HCT116 (cell line): ENCODE results near the gene UFSP2. TPM values are rescaled to one million over a fixed set of nuclear protein-coding genes. Genes with fewer than 3 reads are reported as not detected.

Experiments used
- ATAC-seq: fragments of 200-7000 bp; cut with Tn5 transposase; 2 replicates; pipeline ENCODE4 v1.9.1; 2020; ENCODE audit warnings: mild to moderate bottlenecking, moderate library complexity
- BruUV-seq: library from RNA; stranded (reverse); fragments of 400-500 nt; replicated peaks from 2 replicates; lab custom pipeline; 2021; lab: Mats Ljungman, UMichigan
- CTCF ChIA-PET: fragments of 300-600 bp; sonication (Branson Sonifier 250); formaldehyde crosslinking; loops from one replicate; lab custom pipeline; 2021; ENCODE audit warnings: antibody characterized with exemption; lab: Charles Lee
- POLR2A ChIA-PET: fragments of 300-600, 350-600 bp; sonication (Branson Sonifier 250); formaldehyde crosslinking; loops from one replicate; lab custom pipeline; 2021; ENCODE audit warnings: antibody characterized with exemption; lab: Charles Lee
- RAD21 ChIA-PET, 2 experiments: fragments of 300-600 bp; sonication (Branson Sonifier 250); formaldehyde crosslinking; loops; one replicate each; lab custom pipeline; 2023; ENCODE audit warnings: low total read pairs in 2 of 2; ENCODE audit not compliant: uncharacterized antibody in 2 of 2, unreplicated experiment in 2 of 2, low non-redundant PET in 1 of 2; lab: Charles Lee
- DNase-seq: peaks from one replicate; pipeline ENCODE4 v3.0.0-alpha.2; 2010; ENCODE audit warnings: low read depth, low spot score
- H2AFZ ChIP-seq: fragments of 200-600 bp; shearing (Covaris generic), sonication (generic); 2 replicates; pipeline ENCODE4 v1.6.1; 2017; ENCODE audit warnings: low read depth, mixed run types, mixed read lengths, antibody characterized with exemption, low read length; ENCODE audit not compliant: poor library complexity, severe bottlenecking
- H3K27ac ChIP-seq: 2 replicates; pipeline ENCODE4 v1.5.1; 2012; ENCODE audit warnings: low read depth, low read length
- H3K27me3 ChIP-seq: fragments of 200-600 bp; sonication (generic); 2 replicates; pipeline ENCODE4 v1.6.1; 2016; ENCODE audit warnings: mixed run types, low read length, mixed read lengths; ENCODE audit not compliant: insufficient read depth
- H3K36me3 ChIP-seq, 2 experiments: fragments of 200-500 bp in 1 of 2; fragments of 200-600 bp in 1 of 2; sonication (Bioruptor generic) in 1 of 2; sonication (generic) in 1 of 2; 2 replicates each; pipeline versions ENCODE4 v1.5.1 to v1.6.1; 2014 to 2016; ENCODE audit warnings: low read length in 2 of 2, inconsistent platforms in 1 of 2, mixed read lengths in 1 of 2, mixed run types in 1 of 2; ENCODE audit not compliant: insufficient read depth in 2 of 2, control insufficient read depth in 1 of 2
- H3K4me1 ChIP-seq, 2 experiments: fragments of 200-600 bp in 1 of 2; sonication (generic) in 1 of 2; 2 replicates each; pipeline versions ENCODE4 v1.5.1 to v1.6.1; 2012 to 2017; ENCODE audit warnings: low read length in 2 of 2, inconsistent platforms in 1 of 2, mild to moderate bottlenecking in 1 of 2, mixed read lengths in 1 of 2, mixed run types in 1 of 2, moderate library complexity in 1 of 2; ENCODE audit not compliant: insufficient read depth in 2 of 2, control insufficient read depth in 1 of 2
- H3K4me2 ChIP-seq: fragments of 200-600 bp; sonication (generic); 2 replicates; pipeline ENCODE4 v1.6.1; 2017; ENCODE audit warnings: mixed run types, low read length, mixed read lengths
- H3K4me3 ChIP-seq, 2 experiments: fragments of 200-600 bp in 1 of 2; sonication (generic) in 1 of 2; replicated peaks in 1 of 2; 2 replicates each; pipeline ENCODE4 v1.5.1; 2011 to 2016; ENCODE audit warnings: low read length in 2 of 2, control low read depth in 1 of 2, low read depth in 1 of 2, mild to moderate bottlenecking in 1 of 2, mixed read lengths in 1 of 2, mixed run types in 1 of 2
- H3K79me2 ChIP-seq: fragments of 200-600 bp; sonication (generic); 2 replicates; pipeline ENCODE4 v1.6.1; 2017; ENCODE audit warnings: mild to moderate bottlenecking, mixed run types, low read length, moderate library complexity, mixed read lengths; ENCODE audit not compliant: insufficient read depth
- H3K9ac ChIP-seq: fragments of 200-600 bp; sonication (generic); 2 replicates; pipeline ENCODE4 v1.6.1; 2016; ENCODE audit warnings: low read length, mixed read lengths
- H3K9me2 ChIP-seq: fragments of 200-600 bp; sonication (generic), shearing (Covaris generic); 2 replicates; pipeline ENCODE4 v1.6.1; 2017; ENCODE audit warnings: mixed run types, mild to moderate bottlenecking, moderate library complexity; ENCODE audit not compliant: insufficient read depth
- H3K9me3 ChIP-seq, 2 experiments: fragments of 200-500 bp in 1 of 2; fragments of 200-600 bp in 1 of 2; sonication (Bioruptor generic) in 1 of 2; sonication (generic) in 1 of 2; 2 replicates each; pipeline ENCODE4 v1.6.1; 2014 to 2017; ENCODE audit warnings: low read length in 2 of 2, mixed read lengths in 2 of 2, inconsistent platforms in 1 of 2, low read depth in 1 of 2, mild to moderate bottlenecking in 1 of 2, mixed run types in 1 of 2, moderate library complexity in 1 of 2; ENCODE audit not compliant: control insufficient read depth in 1 of 2, insufficient read depth in 1 of 2
- H4K20me1 ChIP-seq: fragments of 200-600 bp; sonication (generic), shearing (Covaris generic); 2 replicates; pipeline ENCODE4 v1.6.1; 2017; ENCODE audit warnings: mixed run types, mild to moderate bottlenecking, moderate library complexity; ENCODE audit not compliant: insufficient read depth
- CBX3 ChIP-seq: IDR thresholded peaks from 2 replicates; pipeline ENCODE4 v1.6.1; 2012; ENCODE audit warnings: low read depth
- CEBPB ChIP-seq: IDR thresholded peaks from 2 replicates; pipeline ENCODE4 v1.6.1; 2012; ENCODE audit warnings: low read depth
- EGR1 ChIP-seq: IDR thresholded peaks from 2 replicates; pipeline ENCODE4 v1.6.1; 2012; ENCODE audit warnings: low read depth
- FOSL1 ChIP-seq: IDR thresholded peaks from 2 replicates; pipeline ENCODE4 v1.6.1; 2012; ENCODE audit warnings: low read depth
- POLR2AphosphoS5 ChIP-seq: IDR thresholded peaks from 2 replicates; pipeline ENCODE4 v1.6.1; 2011; ENCODE audit warnings: mild to moderate bottlenecking, low read depth, low read length, moderate library complexity
- SIN3A ChIP-seq: IDR thresholded peaks from 2 replicates; pipeline ENCODE4 v1.6.1; 2012; ENCODE audit warnings: low read depth
- SRF ChIP-seq: IDR thresholded peaks from 2 replicates; pipeline ENCODE4 v1.6.1; 2012; ENCODE audit warnings: low read depth
- intact Hi-C: fragments of 100-400 bp; cut with micrococcal nuclease; formaldehyde crosslinking; loops from 2 replicates; pipeline ENCODE4 v1.10.0; 2022
- total RNA-seq: library from RNA; stranded (reverse); gene quantifications from one replicate; pipeline ENCODE4 v1.2.1, GENCODE V29; 2021; ENCODE audit not compliant: unreplicated experiment
- TF ChIP-seq, protein P1 (sequence below): IDR thresholded peaks from 2 replicates; pipeline ENCODE4 v1.6.1; 2012
- TF ChIP-seq, protein P2 (sequence below): IDR thresholded peaks from 2 replicates; pipeline ENCODE4 v1.6.1; 2012

The UFSP2 gene
- total RNA-seq, 1 experiment from 2014 or later: 29.4 TPM

DNA sequence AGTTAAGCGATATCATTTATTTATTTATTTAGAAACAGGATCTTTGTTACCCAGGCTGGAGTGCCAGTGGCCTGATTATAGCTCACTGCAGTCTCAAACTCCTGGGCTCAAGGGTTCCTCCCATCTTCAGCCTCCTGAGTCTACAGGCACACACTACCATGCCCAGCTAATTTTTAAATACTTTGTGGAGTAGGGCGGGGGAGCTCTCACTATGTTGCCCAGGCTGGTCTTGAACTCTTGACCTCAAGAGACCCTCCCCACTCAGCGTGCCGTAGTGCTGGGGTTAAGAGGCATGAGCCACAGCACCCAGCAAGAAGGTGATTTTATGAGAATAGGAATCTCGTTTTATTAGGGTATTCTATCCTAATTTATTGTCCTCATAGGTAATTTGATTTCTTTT is 3.9 kb upstream of the UFSP2 start:
- TF ChIP-seq SIN3A (no peak), SRF (no peak), FOSL1 (no peak), CEBPB (no peak), EGR1 (no peak), CBX3 (no peak), POLR2AphosphoS5 (no peak)
- TF ChIP-seq, protein P1, sequence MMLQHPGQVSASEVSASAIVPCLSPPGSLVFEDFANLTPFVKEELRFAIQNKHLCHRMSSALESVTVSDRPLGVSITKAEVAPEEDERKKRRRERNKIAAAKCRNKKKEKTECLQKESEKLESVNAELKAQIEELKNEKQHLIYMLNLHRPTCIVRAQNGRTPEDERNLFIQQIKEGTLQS: no peak
- Histone ChIP-seq H4K20me1 (no peaks in the 10 kb centered on the region), H3K27ac (no peak overlapping the region), H3K4me2 (no peak overlapping the region), H3K4me3 (no peak overlapping the region), H3K79me2 (0 out of 2 replicates have a peak, but pooled peaks cover 4% of the 10 kb centered on the region), H3K27me3 (no peaks in the 10 kb centered on the region), H2AFZ (no peak overlapping the region), H3K36me3 (no peaks in the 10 kb centered on the region), H3K9ac (no peak overlapping the region), H3K9me3 (no peaks in the 10 kb centered on the region), H3K9me2 (no peaks in the 10 kb centered on the region), H3K4me1 (peaks cover 3 to 15% of the 10 kb centered on the region in 2 experiments; a peak in 3 of 4 replicates)
- POLR2A ChIA-PET: no interaction called here
- BruUV-seq: no TSS peak
- CTCF ChIA-PET: no interaction called here
- RAD21 ChIA-PET: no interaction called here
- intact Hi-C loops: no loop called here
- ATAC-seq (no peak), DNase-seq (no peak)

DNA sequence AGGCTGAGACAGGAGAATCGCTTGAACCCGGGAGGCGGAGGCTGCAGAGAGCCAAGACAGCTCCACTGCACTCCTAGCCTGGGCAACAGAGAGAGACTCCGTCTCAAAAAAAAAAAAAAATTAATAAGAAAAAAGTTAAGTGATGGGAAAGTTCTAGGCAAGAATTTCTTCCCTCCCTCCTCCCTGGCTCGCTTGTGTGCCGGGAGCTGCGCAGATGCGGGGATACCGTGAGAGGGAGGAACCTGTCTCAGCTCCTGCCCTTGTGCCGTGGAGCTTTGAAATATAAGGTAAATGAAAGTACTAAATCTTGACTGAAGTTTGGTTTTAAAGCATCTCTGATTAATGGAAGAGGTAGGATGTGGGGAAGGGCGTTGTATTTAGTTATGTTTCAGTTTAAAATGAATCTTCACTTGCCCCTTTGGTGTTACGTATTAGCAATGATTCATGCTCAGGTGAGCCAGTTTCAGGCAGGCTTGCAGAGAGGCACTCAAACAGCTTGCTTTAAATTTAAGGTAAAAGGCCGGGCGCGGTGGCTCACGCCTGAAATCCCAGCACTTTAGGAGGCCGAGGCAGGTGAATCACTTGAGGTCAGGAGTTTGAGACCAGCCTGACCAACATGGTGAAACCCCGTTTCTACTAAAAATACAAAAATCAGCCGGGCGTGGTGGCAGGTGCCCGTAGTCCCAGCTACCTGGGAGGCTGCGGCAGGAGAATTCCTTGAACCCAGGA is 1.4 kb upstream of the UFSP2 start:
- H3K9me2 ChIP-seq: no peaks in the 10 kb centered on the region
- ChIA-PET RAD21 (interaction anchor here in 1 of 2 experiments (0.7 kb wide), 1 partner anchor 194 kb away, joined by 3 read pairs; no protein-coding TSS in a partner anchor), CTCF (no interaction called here), POLR2A (no interaction called here)
- no TSS peak for BruUV-seq
- H4K20me1 ChIP-seq: no peaks in the 10 kb centered on the region
- H3K9me3 ChIP-seq: no peaks in the 10 kb centered on the region
- intact Hi-C loops: no loop called here
- no peak for DNase-seq
- H3K27me3 ChIP-seq: no peaks in the 10 kb centered on the region
- no peaks in the 10 kb centered on the region for H3K36me3 ChIP-seq
- H2AFZ ChIP-seq: no peak overlapping the region
- no peak overlapping the region for H3K27ac ChIP-seq
- no peak overlapping the region for H3K9ac ChIP-seq
- H3K4me1 ChIP-seq: peaks cover 3 to 16% of the 10 kb centered on the region in 2 experiments; a peak in 3 of 4 replicates
- H3K4me3 ChIP-seq: peak overlapping the region in 1 of 2 experiments; percentile 95; a peak in 1 of 4 replicates
- peaks cover 9% of the 10 kb centered on the region; the same call in 1 of the 2 replicates for H3K79me2 ChIP-seq
- no peak for ATAC-seq
- TF ChIP-seq, protein P2, sequence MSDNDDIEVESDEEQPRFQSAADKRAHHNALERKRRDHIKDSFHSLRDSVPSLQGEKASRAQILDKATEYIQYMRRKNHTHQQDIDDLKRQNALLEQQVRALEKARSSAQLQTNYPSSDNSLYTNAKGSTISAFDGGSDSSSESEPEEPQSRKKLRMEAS: no peak
- peak overlapping the region; percentile 89; the same call in 1 of the 2 replicates for H3K4me2 ChIP-seq
